AG04449 (cell line): ENCODE measurements around the gene EFNA5.

Experiments used
- CTCF ChIA-PET: fragments of 350-600 bp; formaldehyde crosslinking; extraction: SDS; loops from one replicate; lab custom pipeline; 2021; ENCODE audit warnings: antibody characterized with exemption; lab: Yijun Ruan, JAX
- POLR2A ChIA-PET: fragments of 400-600, 350-600 bp; formaldehyde crosslinking; extraction: SDS; loops from one replicate; lab custom pipeline; 2020; ENCODE audit warnings: antibody characterized with exemption, inconsistent platforms; lab: Yijun Ruan, JAX
- DNase-seq: peaks from one replicate; pipeline ENCODE4 v3.0.0-alpha.2; 2010; ENCODE audit warnings: low read depth, low spot score
- H3K4me3 ChIP-seq: 2 replicates; pipeline ENCODE4 v1.5.1; 2011; ENCODE audit warnings: low read depth, mild to moderate bottlenecking, control low read depth, low read length
- CTCF ChIP-seq: IDR thresholded peaks from one replicate; pipeline ENCODE4 v1.5.1; 2011; ENCODE audit warnings: mild to moderate bottlenecking, moderate library complexity, low read length, control low read depth, inconsistent platforms; ENCODE audit not compliant: insufficient read depth; ENCODE audit errors: missing control alignments

Gene EFNA5

DNA sequence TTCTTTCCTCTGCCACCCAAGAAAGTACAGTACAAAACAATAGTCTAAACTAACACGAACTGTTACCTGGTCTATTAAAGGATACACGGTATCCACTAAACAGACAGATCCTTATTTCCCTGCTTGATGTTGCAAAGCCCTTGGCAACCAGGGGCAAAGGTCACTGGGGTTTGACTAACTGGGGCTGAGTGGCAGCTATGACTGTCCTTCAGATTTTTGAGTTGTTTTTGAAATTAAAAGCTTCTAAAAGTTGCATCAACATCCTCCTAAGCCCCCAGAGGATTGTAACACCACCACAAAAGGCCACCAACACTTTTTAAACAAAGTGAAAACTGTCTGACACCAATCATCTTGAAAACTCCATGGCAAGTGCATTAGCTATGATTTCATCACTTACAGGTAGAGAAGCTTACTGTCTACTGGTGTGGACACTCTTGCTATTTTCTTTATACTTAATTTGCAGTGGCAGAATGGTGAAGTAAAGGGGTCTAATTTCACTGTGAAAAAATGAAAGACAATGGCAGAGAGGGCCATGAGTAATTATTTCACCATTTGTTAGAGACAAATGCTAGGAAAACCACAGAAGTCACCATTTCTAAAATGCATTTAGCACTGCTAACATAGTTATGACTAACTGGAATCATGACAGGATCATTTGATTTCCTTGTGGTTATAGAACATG, 292.4 kb downstream of the EFNA5 start:
- TF ChIP-seq CTCF, result no peak
- CTCF ChIA-PET, result no interaction called here
- DNase-seq, result no peak
- POLR2A ChIA-PET, result interaction anchor here (0.7 kb wide), 2 partner anchors 11 to 177 kb away, joined by 3 read pairs; no protein-coding TSS in a partner anchor
- no peak overlapping the region for H3K4me3 ChIP-seq

DNA sequence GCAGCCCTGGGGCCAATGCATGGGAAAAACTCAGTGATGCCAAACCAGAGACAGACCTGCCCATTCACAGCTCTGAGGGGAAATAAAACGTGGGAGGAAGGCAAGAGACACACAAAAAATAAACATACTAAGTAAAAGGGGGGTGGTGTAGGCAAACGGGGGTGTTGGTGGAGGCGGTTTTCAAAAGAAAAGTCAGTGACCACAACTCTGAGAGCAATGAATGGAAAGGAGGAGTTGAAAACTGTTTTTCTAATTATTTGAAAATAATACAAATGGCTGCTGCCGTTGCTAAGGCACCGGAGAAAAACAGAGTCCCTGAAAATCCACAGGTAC, 293.5 kb downstream of the EFNA5 start:
- H3K4me3 ChIP-seq, result no peak overlapping the region
- DNase-seq, result no peak
- no peak for TF ChIP-seq CTCF
- ChIA-PET POLR2A (no interaction called here), CTCF (no interaction called here)

GRCh38 chr5:107376546-107377276, 294.0 kb downstream of the EFNA5 start:
- ChIA-PET CTCF (interaction anchor here (0.6 kb wide), 1 partner anchor 28 kb away, joined by 3 read pairs; no protein-coding TSS in a partner anchor), POLR2A (interaction anchor here (0.5 kb wide), 1 partner anchor 628 kb away, joined by 3 read pairs; no protein-coding TSS in a partner anchor)
- no peak for TF ChIP-seq CTCF
- H3K4me3 ChIP-seq, result no peak overlapping the region
- peak; percentile 38 for DNase-seq

- H3K4me3 ChIP-seq, result no peak overlapping the region
- ChIA-PET CTCF (no interaction called here), POLR2A (no interaction called here)
- DNase-seq, result no peak
- no peak for TF ChIP-seq CTCF
These were observed 297.0 kb downstream of the EFNA5 start for GRCh38 chr5:107373549-107374263.

- ChIA-PET POLR2A (no interaction called here), CTCF (interaction anchor here (0.8 kb wide), 1 partner anchor 199 kb away, joined by 3 read pairs; no protein-coding TSS in a partner anchor)
- TF ChIP-seq CTCF, result no peak
- DNase-seq, result no peak
- H3K4me3 ChIP-seq, result no peak overlapping the region
These were observed 297.9 kb downstream of the EFNA5 start for GRCh38 chr5:107372723-107373450.
